Measurements from ENCODE around the gene HGS. TPM values are rescaled to one million over a fixed set of nuclear protein-coding genes. Genes with fewer than 3 reads are reported as not detected.

Gene HGS
- total and polyA plus RNA-seq, 2 of the 4 experiments (the other 2 are of a cell fraction), result 52.5 to 137 TPM

DNA sequence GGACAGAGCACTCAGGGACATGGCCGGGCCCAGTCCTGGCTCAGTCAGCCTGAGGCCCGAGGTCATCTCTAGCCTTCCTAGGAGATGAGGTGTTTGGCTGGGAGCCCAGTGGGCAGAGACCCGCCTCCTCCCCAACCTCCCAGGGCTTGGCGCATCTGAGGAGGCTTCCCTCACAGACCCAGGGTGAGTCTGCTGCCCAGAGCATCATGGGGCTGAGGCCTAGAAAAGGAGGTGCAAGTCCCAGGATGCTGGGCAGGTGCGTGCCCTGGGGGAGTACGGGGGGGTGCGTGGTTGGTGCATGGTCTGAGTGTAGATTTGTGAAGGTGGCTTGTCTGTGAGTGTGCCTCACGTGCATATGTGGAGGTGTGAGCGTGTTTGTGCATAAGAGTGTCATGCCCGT, 32.1 kb upstream of the HGS start:
- Histone ChIP-seq H3K4me1 (ENCODE audit: control insufficient read depth, insufficient read depth, low read length) (peaks cover 6% of the 10 kb centered on the region), H3K9ac (ENCODE audit: low read depth, low read length) (no peak overlapping the region), H3K4me2 (ENCODE audit: low read depth, low read length) (no peak overlapping the region), H2BK15ac (ENCODE audit: low read depth, low read length) (no peak overlapping the region), H3K27me3 (ENCODE audit: control insufficient read depth, insufficient read depth, low read length) (peaks cover 19% of the 10 kb centered on the region), H4K20me1 (ENCODE audit: insufficient read depth, low read length) (peaks cover 3% of the 10 kb centered on the region; the same call in 1 of the 2 replicates), H4K8ac (ENCODE audit: low read depth in 2 of 2, low read length in 2 of 2) (peak overlapping the region in 1 of 2 experiments; percentile 69; a peak in 3 of 4 replicates), H3K14ac (replicated peaks; ENCODE audit: low read depth, low read length) (no peak overlapping the region), H3K9me3 (ENCODE audit: control insufficient read depth, insufficient read depth, low read length) (peaks cover 8% of the 10 kb centered on the region; the same call in 1 of the 2 replicates), H2AFZ (replicated peaks; ENCODE audit: low read length, poor library complexity) (peak overlapping the region; percentile 89), H2AK9ac (replicated peaks; ENCODE audit: low read depth, low read length, poor library complexity) (peak overlapping the region; percentile 96), H4K5ac (ENCODE audit: low read depth, low read length) (no peak overlapping the region), H4K91ac (ENCODE audit: insufficient read depth, low read depth, low read length) (peak overlapping the region; percentile 90; the same call in 1 of the 2 replicates), H3K4ac (ENCODE audit: low read depth, low read length) (peak overlapping the region; percentile 87), H3K27ac (ENCODE audit: insufficient read depth, low read length) (no peak overlapping the region), H2BK20ac (ENCODE audit: low read depth, low read length) (no peak overlapping the region), H3K79me1 (ENCODE audit: low read depth in 1 of 2, low read length in 2 of 2) (no peaks in the 10 kb centered on the region; a peak in 1 of 4 replicates), H3K9me1 (ENCODE audit: insufficient read depth, low read length) (peaks cover 12% of the 10 kb centered on the region), H3K4me3 (ENCODE audit: insufficient read depth, low read depth, low read length) (no peak overlapping the region), H2BK120ac (ENCODE audit: low read depth, low read length) (peak overlapping the region; percentile 91; the same call in 1 of the 2 replicates), H3K56ac (ENCODE audit: extremely low read depth, insufficient read depth, low read length) (no peak overlapping the region), H2BK5ac (ENCODE audit: low read depth, low read length, poor library complexity, severe bottlenecking) (peak overlapping the region; percentile 74), H3K36me3 (ENCODE audit: control insufficient read depth, insufficient read depth, low read length) (no peaks in the 10 kb centered on the region), H3K18ac (ENCODE audit: low read depth, low read length) (no peak overlapping the region), H2AK5ac (ENCODE audit: low read depth, low read length) (peak overlapping the region; percentile 95), H3K23ac (ENCODE audit: low read depth, low read length) (no peak overlapping the region)
- in situ Hi-C loops (cut with MboI; ENCODE audit: low sequenced_read_pairs), result no loop called here
- dilution Hi-C loops (cut with HindIII; ENCODE audit: low sequenced_read_pairs, unreplicated experiment), result no loop called here
- intact Hi-C loops (cut with micrococcal nuclease), result no loop called here
- 96% methylated on average over 4 of the region's 10 CpGs; no CpG with 5 or more reads in 1 of the 2 experiments for WGBS, 2 experiments (ENCODE audit: extremely low coverage in 2 of 2, insufficient read length in 1 of 2)
- DNase-seq, result peak; percentile 93
- ChIA-PET POLR2A (ENCODE audit: unreplicated experiment) (no interaction called here), CTCF (no interaction called here)
- TF ChIP-seq RCOR1 (IDR thresholded peaks at IDR 0.05; ENCODE audit: insufficient replicate concordance, low read length), result peak; percentile 56
- TF ChIP-seq, protein P1, sequence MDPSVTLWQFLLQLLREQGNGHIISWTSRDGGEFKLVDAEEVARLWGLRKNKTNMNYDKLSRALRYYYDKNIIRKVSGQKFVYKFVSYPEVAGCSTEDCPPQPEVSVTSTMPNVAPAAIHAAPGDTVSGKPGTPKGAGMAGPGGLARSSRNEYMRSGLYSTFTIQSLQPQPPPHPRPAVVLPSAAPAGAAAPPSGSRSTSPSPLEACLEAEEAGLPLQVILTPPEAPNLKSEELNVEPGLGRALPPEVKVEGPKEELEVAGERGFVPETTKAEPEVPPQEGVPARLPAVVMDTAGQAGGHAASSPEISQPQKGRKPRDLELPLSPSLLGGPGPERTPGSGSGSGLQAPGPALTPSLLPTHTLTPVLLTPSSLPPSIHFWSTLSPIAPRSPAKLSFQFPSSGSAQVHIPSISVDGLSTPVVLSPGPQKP (IDR thresholded peaks at IDR 0.05; ENCODE audit: borderline replicate concordance, low read depth, low read length), result no peak
- TF ChIP-seq RFX5 (IDR thresholded peaks at IDR 0.05; ENCODE audit: low read depth, low read length), result no peak
- no peak for TF ChIP-seq SMC3 (IDR thresholded peaks at IDR 0.05; ENCODE audit: low read depth, low read length)
- TF ChIP-seq CEBPB (IDR thresholded peaks at IDR 0.05; ENCODE audit: low read depth, low read length), result no peak
- TF ChIP-seq, protein P2, sequence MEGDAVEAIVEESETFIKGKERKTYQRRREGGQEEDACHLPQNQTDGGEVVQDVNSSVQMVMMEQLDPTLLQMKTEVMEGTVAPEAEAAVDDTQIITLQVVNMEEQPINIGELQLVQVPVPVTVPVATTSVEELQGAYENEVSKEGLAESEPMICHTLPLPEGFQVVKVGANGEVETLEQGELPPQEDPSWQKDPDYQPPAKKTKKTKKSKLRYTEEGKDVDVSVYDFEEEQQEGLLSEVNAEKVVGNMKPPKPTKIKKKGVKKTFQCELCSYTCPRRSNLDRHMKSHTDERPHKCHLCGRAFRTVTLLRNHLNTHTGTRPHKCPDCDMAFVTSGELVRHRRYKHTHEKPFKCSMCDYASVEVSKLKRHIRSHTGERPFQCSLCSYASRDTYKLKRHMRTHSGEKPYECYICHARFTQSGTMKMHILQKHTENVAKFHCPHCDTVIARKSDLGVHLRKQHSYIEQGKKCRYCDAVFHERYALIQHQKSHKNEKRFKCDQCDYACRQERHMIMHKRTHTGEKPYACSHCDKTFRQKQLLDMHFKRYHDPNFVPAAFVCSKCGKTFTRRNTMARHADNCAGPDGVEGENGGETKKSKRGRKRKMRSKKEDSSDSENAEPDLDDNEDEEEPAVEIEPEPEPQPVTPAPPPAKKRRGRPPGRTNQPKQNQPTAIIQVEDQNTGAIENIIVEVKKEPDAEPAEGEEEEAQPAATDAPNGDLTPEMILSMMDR (conservative IDR thresholded peaks at IDR 0.05; ENCODE audit: low read depth, low read length), result no peak
- TF ChIP-seq FOS (IDR thresholded peaks at IDR 0.05; ENCODE audit: low read depth, low read length), result no peak
- TF ChIP-seq CHD1 (IDR thresholded peaks at IDR 0.05; ENCODE audit: low read depth, low read length), result no peak
- no peak for TF ChIP-seq BHLHE40 (IDR thresholded peaks at IDR 0.05; ENCODE audit: low read depth, low read length)
- no peak for TF ChIP-seq MAFK (IDR thresholded peaks at IDR 0.05; ENCODE audit: low read depth, low read length)
- TF ChIP-seq, protein P3, sequence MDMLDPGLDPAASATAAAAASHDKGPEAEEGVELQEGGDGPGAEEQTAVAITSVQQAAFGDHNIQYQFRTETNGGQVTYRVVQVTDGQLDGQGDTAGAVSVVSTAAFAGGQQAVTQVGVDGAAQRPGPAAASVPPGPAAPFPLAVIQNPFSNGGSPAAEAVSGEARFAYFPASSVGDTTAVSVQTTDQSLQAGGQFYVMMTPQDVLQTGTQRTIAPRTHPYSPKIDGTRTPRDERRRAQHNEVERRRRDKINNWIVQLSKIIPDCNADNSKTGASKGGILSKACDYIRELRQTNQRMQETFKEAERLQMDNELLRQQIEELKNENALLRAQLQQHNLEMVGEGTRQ (IDR thresholded peaks at IDR 0.05; ENCODE audit: low read depth, low read length), result no peak
- no peak for TF ChIP-seq NFE2L2 (IDR thresholded peaks at IDR 0.05; ENCODE audit: low read depth, low read length)
- TF ChIP-seq MXI1 (IDR thresholded peaks at IDR 0.05; ENCODE audit: borderline replicate concordance, low read depth, low read length), result no peak
- no peak for TF ChIP-seq POLR2A (IDR thresholded peaks at IDR 0.05; ENCODE audit: low read depth, low read length)
- TF ChIP-seq MAZ (IDR thresholded peaks at IDR 0.05; ENCODE audit: borderline replicate concordance, low read depth, low read length), result peak; percentile 51; the same call in 1 of the 2 replicates
- TF ChIP-seq RAD21 (IDR thresholded peaks at IDR 0.05; ENCODE audit: low read length), result no peak
- BruUV-seq (replicated peaks), result no TSS peak
- peak; percentile 91 for ATAC-seq (ENCODE audit: low read depth)
